Mesothelial cell of epicardium (in vitro differentiated cells): ENCODE data around the gene TSPAN15. TPM values are rescaled to one million over a fixed set of nuclear protein-coding genes. Genes with fewer than 3 reads are reported as not detected.

Experiments used
- DNase-seq, 2 experiments: peaks; one replicate each; pipeline ENCODE4 v3.0.0; 2021; ENCODE audit warnings: low spot score in 2 of 2; ENCODE audit not compliant: unreplicated experiment in 2 of 2
- H3K27ac Mint-ChIP-seq: 2 replicates; pipeline ENCODE4 v1.8.0; 2021; ENCODE audit warnings: mixed read lengths
- H3K27me3 Mint-ChIP-seq: 2 replicates; pipeline ENCODE4 v1.8.0; 2021; ENCODE audit warnings: low read depth, mixed read lengths
- H3K36me3 Mint-ChIP-seq: 2 replicates; pipeline ENCODE4 v1.8.0; 2021; ENCODE audit warnings: mixed read lengths
- H3K4me1 Mint-ChIP-seq: 2 replicates; pipeline ENCODE4 v1.8.0; 2021; ENCODE audit warnings: mixed read lengths
- H3K4me3 Mint-ChIP-seq: 2 replicates; pipeline ENCODE4 v1.8.0; 2021; ENCODE audit warnings: mild to moderate bottlenecking, moderate library complexity, mixed read lengths
- H3K9me3 Mint-ChIP-seq: 2 replicates; pipeline ENCODE4 v1.8.0; 2021; ENCODE audit warnings: mixed read lengths
- CTCF ChIP-seq: fragments of 200-600 bp; sonication (generic); IDR thresholded peaks from one replicate; pipeline ENCODE4 v1.5.0; 2021; ENCODE audit warnings: antibody characterized with exemption; ENCODE audit not compliant: unreplicated experiment
- total RNA-seq: library from RNA; stranded (reverse); gene quantifications from 3 replicates; pipeline ENCODE4 v1.2.1, GENCODE V29; 2021

The TSPAN15 gene
- total RNA-seq, 1 donor from 2014 or later: 17.7 TPM

GRCh38 chr10:69414036-69415018 lies 36.9 kb upstream of the TSPAN15 start:
- H3K4me1 Mint-ChIP-seq: peaks cover 20% of the 10 kb centered on the region
- TF ChIP-seq CTCF: no peak
- no peak overlapping the region for H3K4me3 Mint-ChIP-seq
- H3K27ac Mint-ChIP-seq: no peak overlapping the region
- H3K9me3 Mint-ChIP-seq: no peaks in the 10 kb centered on the region
- H3K36me3 Mint-ChIP-seq: no peaks in the 10 kb centered on the region
- H3K27me3 Mint-ChIP-seq: no peaks in the 10 kb centered on the region
- no peak for DNase-seq

GRCh38 chr10:69415049-69415448 lies 36.2 kb upstream of the TSPAN15 start:
- Mint-ChIP-seq H3K27ac (no peak overlapping the region), H3K4me1 (peaks cover 20% of the 10 kb centered on the region), H3K27me3 (no peaks in the 10 kb centered on the region), H3K4me3 (no peak overlapping the region), H3K36me3 (no peaks in the 10 kb centered on the region), H3K9me3 (no peaks in the 10 kb centered on the region)
- TF ChIP-seq CTCF: no peak
- no peak for DNase-seq

- Mint-ChIP-seq H3K4me1 (peaks cover 14% of the 10 kb centered on the region), H3K27ac (no peak overlapping the region), H3K4me3 (no peak overlapping the region), H3K9me3 (no peaks in the 10 kb centered on the region), H3K27me3 (no peaks in the 10 kb centered on the region), H3K36me3 (no peaks in the 10 kb centered on the region)
- DNase-seq: no peak
- TF ChIP-seq CTCF: no peak
Measured at GRCh38 chr10:69415951-69416350, 35.3 kb upstream of the TSPAN15 start.

- no peaks in the 10 kb centered on the region for H3K9me3 Mint-ChIP-seq
- H3K27ac Mint-ChIP-seq: no peak within 1 kb of the TSS
- H3K4me3 Mint-ChIP-seq: no peak within 1 kb of the TSS
- no peak for DNase-seq
- TF ChIP-seq CTCF: no peak
- no peaks in the 10 kb centered on the region for H3K36me3 Mint-ChIP-seq
- H3K27me3 Mint-ChIP-seq: no peaks in the 10 kb centered on the region
- H3K4me1 Mint-ChIP-seq: peaks cover 7% of the 10 kb centered on the region
Measured at GRCh38 chr10:69416695-69417094, 34.6 kb upstream of the TSPAN15 start, which contains the start of gene TACR2. Gene TACR2, minus strand, starts transcription at chr10:69416918. Its CDS starts 595 bp downstream, at chr10:69416323.

GRCh38 chr10:69417542-69417941 lies 33.7 kb upstream of the TSPAN15 start:
- no peaks in the 10 kb centered on the region for H3K9me3 Mint-ChIP-seq
- no peak overlapping the region for H3K4me3 Mint-ChIP-seq
- no peak for TF ChIP-seq CTCF
- H3K4me1 Mint-ChIP-seq: peaks cover 7% of the 10 kb centered on the region
- no peaks in the 10 kb centered on the region for H3K36me3 Mint-ChIP-seq
- H3K27ac Mint-ChIP-seq: no peak overlapping the region
- H3K27me3 Mint-ChIP-seq: no peaks in the 10 kb centered on the region
- no peak for DNase-seq
